MM.1S (cell line): Measurements from ENCODE around the gene C1QTNF5.

Experiments
- DNase-seq: peaks from one replicate; pipeline ENCODE4 v3.0.0-alpha.2; 2015
- H2AFZ ChIP-seq: fragments of 300-600 bp; sonication (generic); 2 replicates; pipeline ENCODE4 v1.6.0; 2016; ENCODE audit warnings: antibody characterized with exemption, low read length
- H3F3A ChIP-seq: fragments of 300-600 bp; sonication (generic); 2 replicates; pipeline ENCODE4 v1.6.1; 2016; ENCODE audit warnings: mild to moderate bottlenecking, antibody characterized with exemption, low read length, moderate library complexity, mixed read lengths; ENCODE audit not compliant: insufficient read depth
- H3K27ac ChIP-seq: fragments of 300-600 bp; sonication (generic); 2 replicates; pipeline ENCODE4 v1.5.1; 2016; ENCODE audit warnings: mild to moderate bottlenecking, low read length
- H3K27me3 ChIP-seq: fragments of 300-600 bp; sonication (generic); replicated peaks from 2 replicates; pipeline ENCODE4 v1.6.0; 2016; ENCODE audit warnings: low read length; ENCODE audit not compliant: insufficient read depth
- H3K36me3 ChIP-seq: fragments of 300-600 bp; sonication (generic); replicated peaks from 2 replicates; pipeline ENCODE4 v1.6.1; 2016; ENCODE audit warnings: mild to moderate bottlenecking, low read length, mixed read lengths; ENCODE audit not compliant: insufficient read depth
- H3K4me1 ChIP-seq: fragments of 300-600 bp; sonication (generic); 2 replicates; pipeline ENCODE4 v1.6.1; 2016; ENCODE audit warnings: low read length, mixed read lengths
- H3K4me2 ChIP-seq: fragments of 300-600 bp; sonication (generic); 2 replicates; pipeline ENCODE4 v1.6.0; 2016; ENCODE audit warnings: low read depth, low read length
- H3K4me3 ChIP-seq: fragments of 300-600 bp; sonication (generic); 2 replicates; pipeline ENCODE4 v1.5.1; 2016; ENCODE audit warnings: low read length, mixed read lengths
- H3K79me2 ChIP-seq: fragments of 300-600 bp; sonication (generic); 2 replicates; pipeline ENCODE4 v1.6.1; 2016; ENCODE audit warnings: mixed run types, low read length, mixed read lengths
- H3K9ac ChIP-seq: fragments of 300-600 bp; sonication (generic); 2 replicates; pipeline ENCODE4 v1.6.1; 2016; ENCODE audit warnings: low read length, mixed read lengths
- H3K9me2 ChIP-seq: fragments of 300-600 bp; sonication (generic); replicated peaks from 2 replicates; pipeline ENCODE4 v1.6.1; 2016; ENCODE audit warnings: mild to moderate bottlenecking, low read length, mixed read lengths; ENCODE audit not compliant: insufficient read depth
- H3K9me3 ChIP-seq: fragments of 300-600 bp; sonication (generic); replicated peaks from 2 replicates; pipeline ENCODE4 v1.6.1; 2016; ENCODE audit warnings: mild to moderate bottlenecking, low read length, mixed read lengths; ENCODE audit not compliant: insufficient read depth
- H4K20me1 ChIP-seq: fragments of 300-600 bp; sonication (generic); 2 replicates; pipeline ENCODE4 v1.6.1; 2016; ENCODE audit warnings: mild to moderate bottlenecking, low read length, moderate library complexity, mixed read lengths; ENCODE audit not compliant: insufficient read depth
- CTCF ChIP-seq: fragments of 300-600 bp; sonication (generic); IDR thresholded peaks from 2 replicates; pipeline ENCODE4 v1.5.1; 2016; ENCODE audit warnings: antibody characterized with exemption, low read length, mixed read lengths
- EZH2 ChIP-seq: fragments of 300-600 bp; sonication (generic); optimal IDR thresholded peaks from 2 replicates; pipeline ENCODE3; 2017; ENCODE audit warnings: low read depth, mild to moderate bottlenecking, antibody characterized with exemption, low read length, mixed read lengths
- EZH2phosphoT487 ChIP-seq: fragments of 300-600 bp; sonication (generic); IDR thresholded peaks from 2 replicates; pipeline ENCODE4 v1.6.1; 2018; ENCODE audit warnings: antibody characterized with exemption, low read length

C1QTNF5 gene

GRCh38 chr11:119365071-119365591 is 24.4 kb upstream of the C1QTNF5 start:
- no peaks in the 10 kb centered on the region for H3K9me2 ChIP-seq
- H3K9ac ChIP-seq = no peak overlapping the region
- no peak overlapping the region for H3K4me2 ChIP-seq
- H2AFZ ChIP-seq = no peak overlapping the region
- TF ChIP-seq EZH2phosphoT487 (no peak), EZH2 (no peak), CTCF (no peak)
- no peaks in the 10 kb centered on the region for H3K79me2 ChIP-seq
- no peak for DNase-seq
- H3K4me1 ChIP-seq = peaks cover 14% of the 10 kb centered on the region
- no peak overlapping the region for H3K4me3 ChIP-seq
- peaks cover 34% of the 10 kb centered on the region for H3K27me3 ChIP-seq
- no peaks in the 10 kb centered on the region for H3F3A ChIP-seq
- no peaks in the 10 kb centered on the region for H3K9me3 ChIP-seq
- no peaks in the 10 kb centered on the region for H3K36me3 ChIP-seq
- no peaks in the 10 kb centered on the region for H4K20me1 ChIP-seq
- H3K27ac ChIP-seq = no peak overlapping the region

- H3K4me3 ChIP-seq = no peak overlapping the region
- DNase-seq = no peak
- H3K4me2 ChIP-seq = no peak overlapping the region; the same call in 1 of the 2 replicates
- H4K20me1 ChIP-seq = no peaks in the 10 kb centered on the region
- no peaks in the 10 kb centered on the region for H3K36me3 ChIP-seq
- no peak for TF ChIP-seq EZH2
- no peak for TF ChIP-seq CTCF
- no peak for TF ChIP-seq EZH2phosphoT487
- H3K27ac ChIP-seq = no peak overlapping the region
- H3F3A ChIP-seq = no peaks in the 10 kb centered on the region
- no peaks in the 10 kb centered on the region for H3K9me3 ChIP-seq
- no peaks in the 10 kb centered on the region for H3K79me2 ChIP-seq
- H2AFZ ChIP-seq = 0 out of 2 replicates have a peak overlapping the region, but pooled peaks have one; percentile 8
- no peak overlapping the region for H3K9ac ChIP-seq
- peaks cover 12% of the 10 kb centered on the region for H3K4me1 ChIP-seq
- no peaks in the 10 kb centered on the region for H3K9me2 ChIP-seq
- peaks cover 34% of the 10 kb centered on the region for H3K27me3 ChIP-seq
Measured at GRCh38 chr11:119363851-119364590, 23.3 kb upstream of the C1QTNF5 start.

- H3K4me3 ChIP-seq = no peak overlapping the region
- H3K36me3 ChIP-seq = no peaks in the 10 kb centered on the region
- H3K9me3 ChIP-seq = no peaks in the 10 kb centered on the region
- no peaks in the 10 kb centered on the region for H3K79me2 ChIP-seq
- H4K20me1 ChIP-seq = no peaks in the 10 kb centered on the region
- TF ChIP-seq EZH2phosphoT487 (no peak), EZH2 (no peak), CTCF (no peak)
- H3K9ac ChIP-seq = no peak overlapping the region
- no peak overlapping the region for H2AFZ ChIP-seq
- H3K4me2 ChIP-seq = peak overlapping the region; percentile 16; the same call in 1 of the 2 replicates
- H3K27me3 ChIP-seq = peaks cover 34% of the 10 kb centered on the region
- no peak for DNase-seq
- no peaks in the 10 kb centered on the region for H3K9me2 ChIP-seq
- H3K4me1 ChIP-seq = peaks cover 12% of the 10 kb centered on the region
- no peaks in the 10 kb centered on the region for H3F3A ChIP-seq
- H3K27ac ChIP-seq = no peak overlapping the region
Measured at GRCh38 chr11:119363081-119363850, 22.6 kb upstream of the C1QTNF5 start.
